Inferior parietal cortex (tissue), 1 donor: ENCODE results near the gene FOXD4L4.
"Not testable (repeated sequence)": the region's sequence is repeated elsewhere in the genome, so short reads cannot be mapped to it uniquely, and the experiment has no call there.

ENCODE experiments used
- DNase-seq: peaks from one replicate; pipeline ENCODE4 v3.0.0-alpha.2; 2016; ENCODE audit errors: extremely low spot score

Gene FOXD4L4

DNA sequence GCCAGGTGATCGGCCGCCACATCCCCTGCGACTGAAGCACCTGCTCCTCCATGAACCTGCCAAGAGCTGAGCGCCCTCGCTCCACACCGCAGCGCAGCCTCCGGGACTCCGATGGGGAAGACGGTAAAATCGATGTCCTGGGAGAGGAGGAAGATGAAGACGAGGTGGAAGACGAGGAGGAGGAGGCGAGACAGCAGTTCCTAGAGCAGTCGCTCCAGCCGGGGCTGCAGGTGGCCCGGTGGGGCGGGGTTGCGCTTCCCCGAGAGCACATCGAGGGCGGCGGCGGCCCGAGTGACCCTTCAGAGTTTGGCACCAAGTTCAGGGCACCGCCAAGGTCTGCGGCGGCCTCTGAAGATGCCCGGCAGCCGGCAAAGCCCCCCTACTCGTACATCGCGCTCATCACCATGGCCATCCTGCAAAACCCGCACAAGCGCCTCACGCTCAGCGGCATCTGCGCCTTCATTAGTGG is at the start of gene FOXD4L4:
Gene FOXD4L4, plus strand, starts transcription at position 51 of the 469 bp plus-strand sequence. Its CDS starts 0 bp downstream, at position 51.
- not testable (repeated sequence) for DNase-seq

DNA sequence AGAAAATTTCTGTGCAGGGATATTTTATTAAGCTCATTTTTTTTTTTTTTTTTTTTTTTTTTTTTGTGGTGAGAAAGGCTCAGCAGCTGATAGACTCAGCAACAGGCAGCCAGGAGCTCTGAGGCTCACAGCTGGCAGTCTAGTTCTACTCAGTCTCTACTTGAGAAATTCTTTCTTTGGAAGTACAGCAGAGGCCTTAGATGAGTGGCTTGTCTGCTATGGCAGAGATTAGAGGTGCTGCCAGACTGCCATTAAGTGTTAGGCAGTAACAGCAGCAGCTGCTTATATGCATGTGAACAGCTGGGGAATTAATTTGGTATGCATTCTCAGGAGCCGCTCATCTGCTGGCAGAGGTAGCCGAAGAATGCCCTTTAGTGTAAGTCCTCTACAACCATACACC is 33.4 kb upstream of the FOXD4L4 start:
- DNase-seq: not testable (repeated sequence)

DNA sequence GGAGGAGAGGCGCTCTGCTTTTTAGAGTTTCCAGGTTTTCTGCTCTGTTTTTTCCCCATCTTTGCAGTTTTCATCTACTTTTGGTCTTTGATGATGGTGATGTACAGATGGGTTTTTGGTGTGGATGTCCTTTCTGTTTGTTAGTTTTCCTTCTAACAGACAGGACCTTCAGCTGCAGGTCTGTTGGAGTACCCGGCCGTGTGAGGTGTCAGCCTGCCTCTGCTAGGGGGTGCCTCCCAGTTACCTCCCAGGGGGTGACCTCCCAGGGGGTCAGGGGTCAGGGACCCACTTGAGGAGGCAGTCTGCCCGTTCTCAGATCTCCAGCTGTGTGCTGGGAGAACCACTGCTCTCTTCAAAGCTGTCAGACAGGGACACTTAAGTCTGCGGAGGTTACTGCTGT is 22.5 kb upstream of the FOXD4L4 start:
- not testable (repeated sequence) for DNase-seq

DNA sequence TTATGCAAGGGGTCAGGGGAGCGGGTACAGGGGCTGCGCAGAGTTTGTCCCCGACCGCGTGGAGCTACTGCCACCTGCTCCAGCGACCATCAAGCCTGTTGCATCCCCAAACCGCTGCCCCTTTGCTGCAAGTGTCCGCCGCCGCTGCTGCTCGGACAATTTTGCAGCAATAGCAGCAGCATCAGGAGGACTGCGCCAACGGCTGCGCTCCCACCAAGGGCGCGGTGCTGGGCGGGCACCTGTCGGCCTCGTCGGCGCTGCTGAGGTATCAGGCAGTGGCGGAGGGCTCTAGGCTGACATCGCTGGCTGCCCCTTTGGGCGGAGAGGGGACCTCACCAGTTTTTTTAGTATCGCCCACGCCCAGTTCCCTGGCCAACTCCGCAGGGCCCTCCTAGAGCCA is 1.2 kb downstream of the FOXD4L4 start:
- not testable (repeated sequence) for DNase-seq
